ENCODE measurements around the gene AHI1.
"Not testable (repeated sequence)": the region's sequence is repeated elsewhere in the genome, so short reads cannot be mapped to it uniquely, and the experiment has no call there.

AHI1 gene

DNA sequence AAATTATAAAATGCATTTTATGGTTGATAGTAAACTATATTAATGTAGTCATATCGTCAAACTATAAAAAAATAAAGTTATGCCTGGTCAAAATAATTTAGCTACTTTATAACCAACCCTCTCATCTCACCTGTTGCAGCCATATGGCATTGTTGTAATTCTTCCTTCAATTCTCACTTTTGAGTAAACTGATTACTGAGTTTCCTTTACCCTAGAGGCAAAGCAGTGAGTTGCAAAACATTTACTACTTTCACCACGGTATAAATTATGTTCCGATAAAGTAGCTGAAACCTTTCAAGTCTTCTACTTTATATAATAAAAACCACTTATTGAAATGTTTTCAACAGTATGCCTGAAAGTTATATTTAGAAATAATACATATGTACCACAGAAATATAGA, 113.8 kb downstream of the AHI1 start:
- no peak for DNase-seq

DNA sequence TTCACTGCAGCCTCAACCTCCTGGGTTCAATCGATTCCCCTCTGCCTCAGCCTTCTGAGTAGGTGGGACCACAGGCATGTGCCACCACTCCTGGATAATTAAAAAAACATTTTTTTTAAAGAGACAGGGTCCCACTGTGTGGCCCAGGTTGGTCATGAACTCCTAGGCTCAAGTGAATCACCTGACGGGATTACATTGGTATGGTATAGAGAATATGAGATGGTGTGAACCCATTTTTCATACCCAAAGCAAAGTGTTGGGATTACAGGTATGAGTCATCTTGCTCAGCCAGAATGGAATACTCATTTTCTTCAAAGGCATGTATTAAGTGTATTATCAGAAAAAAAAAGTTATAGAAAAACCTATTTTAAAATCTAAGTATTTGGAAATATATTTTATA, 114.2 kb downstream of the AHI1 start:
- DNase-seq = no peak

- DNase-seq = no peak
These were observed 115.3 kb downstream of the AHI1 start for GRCh38 chr6:135382182-135382628.

- no peak for DNase-seq
These were observed 116.7 kb downstream of the AHI1 start for GRCh38 chr6:135380793-135381192.

- no peak for DNase-seq
These were observed 117.9 kb downstream of the AHI1 start for GRCh38 chr6:135379647-135380046.

GRCh38 chr6:135372758-135373157, 124.8 kb downstream of the AHI1 start:
- DNase-seq = no peak

DNA sequence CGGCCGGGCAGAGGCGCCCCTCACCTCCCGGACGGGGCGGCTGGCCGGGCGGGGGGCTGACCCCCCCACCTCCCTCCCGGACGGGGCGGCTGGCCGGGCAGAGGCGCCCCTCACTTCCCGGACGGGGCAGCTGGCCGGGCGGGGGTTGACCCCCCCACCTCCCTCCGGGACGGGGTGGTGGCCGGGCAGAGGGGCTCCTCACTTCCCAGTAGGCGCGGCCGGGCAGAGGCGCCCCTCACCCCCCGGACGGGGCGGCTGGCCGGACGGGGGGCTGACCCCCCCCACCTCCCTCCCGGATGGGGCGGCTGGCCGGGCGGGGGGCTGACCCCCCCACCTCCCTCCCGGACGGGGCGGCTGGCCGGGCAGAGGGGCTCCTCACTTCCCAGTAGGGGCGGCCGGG, 133.9 kb downstream of the AHI1 start:
- not testable (repeated sequence) for DNase-seq

- no peak for DNase-seq
These were observed 135.4 kb downstream of the AHI1 start for GRCh38 chr6:135362124-135362523.

GRCh38 chr6:135360222-135360621, 137.3 kb downstream of the AHI1 start:
- no peak for DNase-seq

DNA sequence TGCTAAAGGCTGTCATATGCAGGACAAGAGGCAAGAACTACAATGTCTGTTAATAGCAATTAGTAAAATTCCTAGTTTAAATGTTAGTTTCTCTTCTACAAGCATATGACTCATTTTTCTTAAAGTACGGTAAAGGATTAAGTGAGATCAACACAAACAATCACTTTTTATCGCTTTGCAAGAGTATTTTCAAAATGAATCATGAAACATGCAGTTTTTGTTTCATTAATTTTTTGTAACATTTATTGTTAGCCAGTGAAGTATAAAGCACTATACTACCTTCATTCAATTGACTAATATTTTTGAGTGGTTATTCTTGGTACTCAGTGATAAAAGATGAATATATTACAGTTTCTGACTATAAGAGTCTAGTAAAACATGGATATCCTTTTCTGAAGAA, 138.6 kb downstream of the AHI1 start:
- DNase-seq = no peak

- DNase-seq = no peak
These were observed 139.2 kb downstream of the AHI1 start for GRCh38 chr6:135358251-135358821.

DNA sequence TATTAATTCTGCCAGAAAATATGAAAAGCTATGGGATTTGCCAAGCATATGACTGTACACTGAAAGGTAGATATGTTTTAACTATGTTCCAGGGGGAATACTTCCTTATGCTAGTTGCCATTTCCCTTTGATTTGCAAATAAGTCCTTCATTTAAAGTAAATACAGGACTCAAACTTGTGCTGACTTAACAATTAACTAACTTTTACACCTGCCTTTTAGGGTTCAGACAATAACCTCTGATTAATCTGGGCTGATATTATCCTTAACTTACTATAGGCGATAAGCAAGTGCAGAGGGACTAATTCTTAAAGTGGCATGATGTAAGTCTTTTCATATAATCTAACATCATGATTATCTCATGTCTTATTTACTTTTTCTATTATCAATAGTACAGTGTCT, 143.1 kb downstream of the AHI1 start:
- DNase-seq = no peak

DNA sequence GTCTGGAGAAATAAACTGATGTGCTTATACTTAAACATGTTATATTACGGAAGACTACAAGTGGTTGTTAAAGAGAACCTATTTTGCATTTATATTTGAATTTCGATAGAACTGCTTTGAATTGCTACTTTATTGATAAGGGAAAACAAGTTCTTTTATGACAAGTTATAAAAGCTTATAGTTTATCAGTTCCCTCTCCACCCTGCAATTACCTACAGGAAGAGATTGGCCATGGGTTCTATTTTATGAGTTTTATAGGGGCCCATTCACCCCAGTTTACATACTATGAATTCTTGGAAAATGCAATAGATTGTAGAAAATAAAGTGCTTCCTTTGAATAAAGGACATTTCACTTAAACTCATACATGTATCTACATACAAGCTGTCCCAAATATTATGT, 144.4 kb downstream of the AHI1 start:
- DNase-seq = no peak

DNA sequence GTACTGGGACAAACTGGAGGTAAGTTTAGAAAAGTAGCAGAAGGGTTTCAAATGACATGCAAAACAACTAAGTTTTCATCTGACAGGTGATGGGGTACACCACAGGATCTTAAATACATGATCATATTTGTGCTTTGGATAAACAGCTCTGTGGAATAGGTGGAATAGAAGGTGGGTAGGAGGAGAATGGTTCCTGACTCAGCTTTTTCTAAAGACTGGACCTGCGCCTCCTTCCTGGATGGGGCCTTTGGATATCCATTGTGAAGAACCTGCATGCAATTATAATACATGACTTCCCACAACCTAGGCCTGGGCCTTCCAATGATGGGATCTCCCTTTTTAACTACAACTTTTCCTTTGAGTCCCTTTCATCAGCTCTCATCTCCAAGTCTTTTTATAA, 145.9 kb downstream of the AHI1 start:
- no peak for DNase-seq

GRCh38 chr6:135347887-135348286, 149.7 kb downstream of the AHI1 start:
- no peak for DNase-seq

GRCh38 chr6:135346747-135347146, 150.8 kb downstream of the AHI1 start:
- no peak for DNase-seq

DNA sequence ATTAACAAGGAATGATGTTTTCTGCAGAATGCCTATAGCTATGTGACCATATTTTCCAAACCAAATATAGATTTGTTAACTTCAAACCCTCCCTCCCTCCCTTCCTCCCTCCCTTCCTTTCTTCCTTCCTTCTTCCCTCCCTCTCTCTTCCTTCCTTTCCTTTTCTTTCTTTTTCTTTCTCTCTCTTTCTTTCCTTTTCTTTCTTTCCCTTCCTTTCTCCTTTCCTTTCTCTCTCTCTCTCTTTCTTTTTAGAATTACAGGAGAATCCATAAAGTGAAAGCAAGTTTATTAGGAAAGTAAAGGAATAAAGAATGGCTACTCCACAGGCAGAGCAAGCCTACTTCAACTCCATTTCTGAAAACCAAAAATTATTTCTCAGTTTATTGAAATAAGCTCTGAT, 153.0 kb downstream of the AHI1 start:
- no peak for DNase-seq

- DNase-seq = not testable (repeated sequence)
These were observed 157.6 kb downstream of the AHI1 start for GRCh38 chr6:135339920-135340319.

DNA sequence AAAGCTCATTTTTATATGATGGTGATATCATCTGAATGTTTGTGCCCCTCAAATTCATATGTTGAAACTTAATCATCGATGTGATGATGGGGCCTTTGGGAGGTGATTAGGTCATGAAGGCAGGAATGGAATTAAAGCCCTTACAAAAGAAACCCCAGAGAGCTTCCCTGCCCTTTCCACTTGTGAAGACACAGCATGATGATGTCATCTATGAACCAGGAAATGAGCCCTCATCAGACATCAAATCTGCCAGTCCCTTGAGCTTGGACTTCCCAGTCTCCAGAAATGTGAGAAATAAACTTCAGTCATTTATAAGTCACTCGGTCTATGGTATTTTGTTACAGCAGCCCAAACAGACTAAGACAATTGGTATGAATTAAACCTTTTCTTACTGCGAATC, 163.4 kb downstream of the AHI1 start:
- DNase-seq = no peak

GRCh38 chr6:135331002-135331401, 166.5 kb downstream of the AHI1 start:
- no peak for DNase-seq

- no peak for DNase-seq
These were observed 167.4 kb downstream of the AHI1 start for GRCh38 chr6:135329851-135330803.

DNA sequence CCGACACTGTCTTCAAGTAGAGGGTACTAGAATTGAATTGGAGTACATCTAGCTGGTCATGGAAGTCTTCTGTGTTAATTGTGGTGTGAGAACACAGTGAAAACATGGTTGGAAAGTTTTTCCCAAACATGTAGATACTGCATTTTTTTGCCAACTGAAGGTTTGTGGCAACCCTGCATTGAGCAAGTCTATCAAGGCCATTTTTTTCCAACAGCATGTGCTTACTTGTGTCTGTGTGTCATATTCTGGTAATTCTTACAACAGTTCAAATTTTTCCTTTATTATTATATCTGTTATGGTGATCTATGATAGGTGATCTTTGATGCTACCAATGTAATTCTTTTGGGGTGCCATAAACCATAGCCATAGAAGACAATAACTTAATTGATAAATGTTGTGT, 169.4 kb downstream of the AHI1 start:
- no peak for DNase-seq

DNA sequence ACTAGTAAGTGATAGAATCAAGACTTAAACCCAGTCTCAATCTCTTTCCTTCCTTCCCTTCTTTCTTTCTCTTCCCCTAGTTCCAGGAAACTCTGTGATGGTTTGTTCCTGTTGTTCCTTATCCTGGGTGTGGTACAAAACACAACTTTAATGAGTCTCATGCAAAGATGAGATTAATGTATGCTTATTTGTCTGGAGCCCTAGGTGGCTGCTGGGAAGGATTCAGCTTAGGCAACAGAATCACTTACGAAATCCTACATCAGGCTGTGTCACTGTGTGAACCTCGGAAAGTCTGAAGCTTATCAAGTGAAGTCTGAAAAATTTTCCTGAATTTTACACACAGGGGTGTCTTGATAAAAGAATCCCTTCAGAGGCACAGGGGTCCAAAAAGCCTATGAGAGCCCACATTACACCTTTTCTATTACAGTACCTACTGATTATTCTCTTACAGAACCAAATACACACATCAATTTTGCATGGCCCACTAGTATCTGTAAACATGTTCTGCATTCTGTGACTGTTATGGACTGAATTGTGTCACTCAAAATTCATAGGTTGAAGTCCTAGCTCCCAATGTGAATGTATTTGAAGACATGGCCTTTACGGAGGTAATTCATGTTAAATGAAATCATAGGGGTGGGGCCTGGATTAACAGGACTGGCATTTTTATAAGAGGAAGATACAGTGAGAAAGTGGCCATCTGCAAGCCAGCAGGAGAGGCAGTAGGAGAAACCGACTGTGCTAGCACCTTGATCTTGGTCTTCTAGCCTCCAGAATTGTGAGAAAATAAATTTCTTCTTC, 171.7 kb downstream of the AHI1 start:
- DNase-seq = no peak

GRCh38 chr6:135324531-135324930, 173.0 kb downstream of the AHI1 start:
- DNase-seq = no peak
